ENCODE data around the gene CYP4Z1.
"Not testable (repeated sequence)": the region's sequence is repeated elsewhere in the genome, so short reads cannot be mapped to it uniquely, and the experiment has no call there.

The CYP4Z1 gene

DNA sequence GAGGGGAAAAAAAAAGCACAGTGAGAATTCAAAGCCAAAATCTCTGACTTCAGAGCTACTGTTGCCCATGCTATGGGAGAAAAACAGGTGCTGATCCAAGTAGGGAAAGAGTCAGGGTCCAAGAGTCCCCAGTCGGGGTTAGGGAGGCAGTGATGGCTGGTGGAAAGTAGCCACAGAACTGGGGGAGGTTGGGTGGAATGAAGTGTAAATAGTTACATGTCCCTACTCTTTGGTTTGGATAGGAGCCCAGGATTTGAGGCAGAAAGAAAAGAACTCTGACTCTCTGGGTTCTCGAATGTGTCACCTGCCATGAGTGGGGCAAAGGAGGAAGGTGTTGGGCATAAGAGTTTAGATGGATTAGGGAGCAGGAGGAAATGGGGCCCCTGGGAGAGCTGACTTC, 61.8 kb downstream of the CYP4Z1 start:
- DNase-seq: not testable (repeated sequence)

DNA sequence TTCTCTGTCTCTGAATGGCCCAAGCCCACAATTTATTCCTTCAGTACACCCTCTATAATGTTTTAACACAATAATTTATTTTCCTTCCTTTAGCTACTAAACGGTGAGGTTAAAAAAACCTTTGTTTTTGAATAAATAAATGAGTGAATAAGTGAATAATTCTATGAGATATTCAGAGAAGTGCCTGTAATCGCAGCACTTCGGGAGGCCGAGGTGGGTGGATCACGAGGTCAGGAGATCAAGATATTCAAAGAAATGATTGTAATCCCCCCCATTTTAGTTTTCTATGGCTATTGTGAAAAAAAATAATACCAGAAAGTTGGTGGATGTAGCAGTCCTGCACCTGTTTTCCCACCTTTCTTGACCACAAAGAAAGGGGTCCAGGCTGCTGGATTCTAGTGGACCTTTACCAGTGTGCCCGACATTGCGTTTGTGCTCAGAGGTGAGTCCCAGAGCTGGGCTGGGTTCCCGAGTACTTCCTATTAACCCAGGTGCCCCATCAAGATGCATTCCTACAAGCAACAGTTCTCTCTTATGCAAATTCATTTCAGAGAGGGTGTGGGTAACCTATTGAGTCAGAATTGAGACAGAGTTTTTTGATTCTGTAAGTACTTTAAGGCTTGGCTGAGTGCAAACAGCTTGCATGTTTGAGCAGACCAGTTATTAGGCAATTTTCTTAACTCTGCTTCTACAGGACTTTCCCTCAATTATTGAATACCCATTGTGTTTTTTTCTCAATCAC, 62.6 kb downstream of the CYP4Z1 start:
- not testable (repeated sequence) for DNase-seq

- not testable (repeated sequence) for DNase-seq
Observed at GRCh38 chr1:47132665-47133064, 65.6 kb downstream of the CYP4Z1 start.

GRCh38 chr1:47137198-47137597, 70.2 kb downstream of the CYP4Z1 start, which contains the start of gene CYP4A22:
TSS of gene CYP4A22 (plus strand) at chr1:47137441. CDS start at chr1:47137486, 45 bp downstream.
- DNase-seq: no peak

GRCh38 chr1:47137925-47138615, 71.0 kb downstream of the CYP4Z1 start:
- DNase-seq: no peak

DNA sequence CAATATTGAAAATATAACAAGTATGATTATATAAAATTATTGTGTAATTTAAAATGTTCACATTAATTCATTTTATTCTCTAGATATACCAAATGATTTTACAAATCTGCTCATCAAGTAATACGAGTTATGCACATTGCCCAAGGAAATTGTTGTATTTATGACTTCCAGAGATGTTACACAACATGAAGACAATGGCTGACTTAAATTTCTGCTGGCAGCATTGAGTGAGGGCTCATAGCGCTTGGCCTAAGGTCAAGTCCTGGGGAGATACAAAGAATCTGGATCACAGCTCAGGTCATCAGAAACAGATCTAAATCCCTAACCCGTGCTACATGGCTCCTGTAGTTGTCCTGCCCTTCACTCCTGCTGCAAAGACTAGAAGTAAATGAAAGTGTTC, 73.3 kb downstream of the CYP4Z1 start:
- not testable (repeated sequence) for DNase-seq

GRCh38 chr1:47143654-47144053, 76.6 kb downstream of the CYP4Z1 start:
- not testable (repeated sequence) for DNase-seq

- not testable (repeated sequence) for DNase-seq
Observed at GRCh38 chr1:47146495-47146894, 79.5 kb downstream of the CYP4Z1 start.

DNA sequence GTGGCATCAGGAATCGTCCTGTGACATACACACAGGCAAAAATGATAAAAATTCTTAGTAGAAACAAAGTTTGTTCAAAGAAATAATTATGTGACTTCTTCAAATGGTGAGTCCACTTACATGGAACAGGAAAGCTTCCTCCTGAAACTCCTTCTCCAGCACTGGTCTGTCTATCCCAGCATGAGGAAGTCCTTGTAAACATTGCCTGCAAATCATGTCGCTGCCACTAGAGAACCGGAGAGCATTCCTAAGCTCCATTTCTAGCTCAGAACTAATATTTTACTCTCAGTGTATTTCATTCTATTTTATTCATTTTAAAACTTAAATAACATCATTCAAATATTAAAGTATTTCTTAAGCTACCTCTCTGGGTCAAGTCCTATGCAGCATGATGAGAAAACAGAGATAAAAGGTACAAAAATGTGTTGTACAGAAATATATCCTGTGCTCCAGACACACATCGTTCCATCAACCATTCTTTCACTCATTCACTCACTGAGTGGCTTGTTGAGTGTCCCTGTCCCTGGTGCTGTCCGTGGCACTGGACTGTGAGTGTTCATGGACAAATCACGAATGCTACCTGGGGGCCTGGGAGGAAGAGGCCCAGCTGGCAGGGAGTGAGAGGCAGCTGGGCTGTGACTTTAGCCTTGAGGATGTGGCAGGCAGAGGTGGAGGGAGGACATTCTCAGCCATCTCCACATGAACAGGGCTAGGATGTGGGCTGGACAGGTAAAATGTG, 80.2 kb downstream of the CYP4Z1 start:
- no peak for DNase-seq

DNA sequence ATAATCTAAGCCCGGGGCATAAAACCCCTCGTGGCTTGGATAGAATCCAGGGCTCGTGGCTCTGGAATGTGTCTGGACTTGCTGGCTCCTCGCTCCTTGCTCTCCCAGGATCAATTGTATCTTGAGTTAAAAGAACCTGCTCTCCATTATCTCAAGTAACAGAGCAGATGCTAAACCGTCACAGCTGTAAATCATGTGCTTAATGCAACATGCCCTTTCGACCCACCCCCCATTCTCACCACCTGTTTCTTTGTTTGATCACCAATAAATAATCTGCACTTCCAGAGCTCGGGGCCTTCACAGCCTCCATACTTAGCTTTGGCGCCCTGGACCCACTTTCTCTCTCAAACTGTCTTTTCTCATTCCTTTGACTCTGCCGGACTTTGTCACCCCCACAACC, 82.1 kb downstream of the CYP4Z1 start:
- not testable (repeated sequence) for DNase-seq

DNA sequence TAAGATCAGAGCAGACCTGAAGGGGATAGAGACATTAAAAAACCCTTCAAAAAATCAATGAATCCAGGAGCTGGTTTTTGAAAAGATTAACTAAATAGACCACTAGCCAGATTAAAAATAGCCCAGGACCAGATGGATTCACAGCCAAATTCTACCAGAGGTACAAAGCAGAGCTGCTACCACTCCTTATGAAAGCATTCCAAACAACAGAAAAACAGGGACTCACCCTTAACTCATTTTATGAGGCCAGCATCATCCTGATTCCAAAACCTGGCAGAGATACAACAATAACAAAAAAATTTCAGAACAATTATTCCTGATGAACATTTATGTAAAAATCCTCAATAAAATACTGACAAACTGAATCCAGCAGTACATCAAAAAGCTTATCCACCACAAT, 89.4 kb downstream of the CYP4Z1 start:
- not testable (repeated sequence) for DNase-seq

- not testable (repeated sequence) for DNase-seq
Observed at GRCh38 chr1:47157957-47158356, 90.9 kb downstream of the CYP4Z1 start.

DNA sequence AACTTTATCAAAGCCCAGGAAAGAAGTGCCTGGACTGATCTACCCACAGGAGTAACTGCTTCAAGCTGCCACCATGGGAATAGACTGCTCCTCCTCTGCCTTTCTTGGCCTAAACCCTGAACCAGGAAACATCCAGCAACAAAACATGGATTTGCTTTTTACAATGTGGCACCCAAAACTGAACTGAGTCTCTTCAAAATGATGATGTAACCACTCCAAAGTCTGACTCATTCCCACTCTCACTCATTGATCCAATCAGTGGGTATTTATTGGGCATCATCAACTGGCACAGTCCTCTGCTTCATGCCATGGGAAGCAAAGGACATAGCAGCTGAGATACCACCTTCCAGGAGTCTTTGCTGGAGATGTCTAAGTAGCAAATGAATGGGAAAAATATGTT, 93.7 kb downstream of the CYP4Z1 start:
- no peak for DNase-seq

GRCh38 chr1:47161298-47162040, 94.4 kb downstream of the CYP4Z1 start:
- DNase-seq: no peak

DNA sequence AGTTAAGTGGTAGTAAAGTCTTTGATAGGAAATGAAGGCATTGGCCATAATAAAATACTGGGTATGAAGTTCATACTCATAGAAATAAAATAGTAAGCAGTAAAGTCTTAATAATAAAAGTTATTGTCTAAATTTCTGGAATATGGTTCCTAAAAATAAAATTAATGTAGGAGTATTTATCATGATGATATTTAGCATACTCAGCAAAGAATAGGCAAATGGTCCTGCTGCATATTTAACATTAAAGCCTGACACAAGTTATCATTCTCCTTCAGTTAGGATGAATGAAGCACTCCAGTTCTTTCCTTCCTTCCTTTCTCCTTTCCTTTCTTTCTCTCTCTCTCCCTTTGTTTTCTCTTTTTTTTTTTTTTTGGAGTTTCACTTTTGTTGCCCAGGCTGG, 97.5 kb downstream of the CYP4Z1 start:
- no peak for DNase-seq

Data from CD4-positive, alpha-beta T cell treated with Interleukin-1 beta for 1 hour (primary cell).